ENCODE measurements around the gene DNAH8. TPM values are rescaled to one million over a fixed set of nuclear protein-coding genes. Genes with fewer than 3 reads are reported as not detected.
"Not testable (repeated sequence)": the region's sequence is repeated elsewhere in the genome, so short reads cannot be mapped to it uniquely, and the experiment has no call there.

The DNAH8 gene
- polyA plus RNA-seq, 1 of the 3 experiments (the other 2 are of a cell fraction), result not detected

GRCh38 chr6:38794682-38795081, 79.6 kb downstream of the DNAH8 start (continued):
- TF ChIP-seq TAF1 (IDR thresholded peaks at IDR 0.05; ENCODE audit: borderline replicate concordance, low read depth, low read length), result no peak

DNA sequence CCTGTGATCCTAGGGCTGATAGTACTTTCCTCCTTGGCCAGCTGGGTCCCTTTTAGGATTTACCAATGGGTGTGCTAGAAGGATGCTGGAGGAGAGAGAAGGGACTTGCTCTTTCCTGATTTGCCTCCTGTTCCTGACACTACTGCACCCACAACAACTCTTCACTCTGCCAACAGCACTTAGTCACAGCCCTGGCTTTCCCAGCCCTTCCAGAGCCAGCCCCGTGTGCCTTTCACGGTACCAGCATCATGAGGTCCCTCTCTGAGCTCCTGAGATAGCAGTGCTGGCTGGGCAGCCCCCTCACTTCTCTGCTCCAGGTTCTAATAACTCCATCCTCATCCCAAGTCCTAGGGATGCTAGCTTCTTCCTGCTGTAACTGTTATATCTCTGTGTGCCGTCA, 80.9 kb downstream of the DNAH8 start:
- Histone ChIP-seq H3K9ac (no peak overlapping the region), H3K4me1 (ENCODE audit: control insufficient read depth in 1 of 2, insufficient read depth in 2 of 2, low read depth in 1 of 2, low read length in 1 of 2) (no peaks in the 10 kb centered on the region; a peak in 2 of 4 replicates), H3F3A (replicated peaks; ENCODE audit: insufficient read depth) (no peaks in the 10 kb centered on the region), H3K4me2 (no peak overlapping the region), H3K27me3 (ENCODE audit: insufficient read depth) (0 out of 2 replicates have a peak, but pooled peaks cover 4% of the 10 kb centered on the region), H3K9me2 (no peaks in the 10 kb centered on the region), H2AFZ (ENCODE audit: low read depth) (no peak overlapping the region), H3K79me2 (ENCODE audit: insufficient read depth) (no peaks in the 10 kb centered on the region), H3K9me3 (no peaks in the 10 kb centered on the region), H4K20me1 (ENCODE audit: insufficient read depth) (no peaks in the 10 kb centered on the region), H3K27ac (ENCODE audit: low read depth in 2 of 2, low read length in 1 of 2) (no peak overlapping the region), H3K4me3 (ENCODE audit: low read depth in 2 of 2, low read length in 1 of 2) (no peak overlapping the region), H3K36me3 (replicated peaks in 1 of 2; ENCODE audit: control insufficient read depth in 1 of 2, insufficient read depth in 2 of 2, low read length in 1 of 2) (no peaks in the 10 kb centered on the region)
- POLR2A ChIA-PET, result no interaction called here
- TF ChIP-seq EZH2phosphoT487 (IDR thresholded peaks at IDR 0.05; ENCODE audit: borderline replicate concordance, low read depth) (no peak), TAF1 (IDR thresholded peaks at IDR 0.05; ENCODE audit: borderline replicate concordance, low read depth, low read length) (no peak), SIN3A (IDR thresholded peaks at IDR 0.05; ENCODE audit: borderline replicate concordance, low read depth, low read length) (no peak)
- TF ChIP-seq, protein P1, sequence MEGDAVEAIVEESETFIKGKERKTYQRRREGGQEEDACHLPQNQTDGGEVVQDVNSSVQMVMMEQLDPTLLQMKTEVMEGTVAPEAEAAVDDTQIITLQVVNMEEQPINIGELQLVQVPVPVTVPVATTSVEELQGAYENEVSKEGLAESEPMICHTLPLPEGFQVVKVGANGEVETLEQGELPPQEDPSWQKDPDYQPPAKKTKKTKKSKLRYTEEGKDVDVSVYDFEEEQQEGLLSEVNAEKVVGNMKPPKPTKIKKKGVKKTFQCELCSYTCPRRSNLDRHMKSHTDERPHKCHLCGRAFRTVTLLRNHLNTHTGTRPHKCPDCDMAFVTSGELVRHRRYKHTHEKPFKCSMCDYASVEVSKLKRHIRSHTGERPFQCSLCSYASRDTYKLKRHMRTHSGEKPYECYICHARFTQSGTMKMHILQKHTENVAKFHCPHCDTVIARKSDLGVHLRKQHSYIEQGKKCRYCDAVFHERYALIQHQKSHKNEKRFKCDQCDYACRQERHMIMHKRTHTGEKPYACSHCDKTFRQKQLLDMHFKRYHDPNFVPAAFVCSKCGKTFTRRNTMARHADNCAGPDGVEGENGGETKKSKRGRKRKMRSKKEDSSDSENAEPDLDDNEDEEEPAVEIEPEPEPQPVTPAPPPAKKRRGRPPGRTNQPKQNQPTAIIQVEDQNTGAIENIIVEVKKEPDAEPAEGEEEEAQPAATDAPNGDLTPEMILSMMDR (IDR thresholded peaks at IDR 0.05), result no peak
- TF ChIP-seq, protein P2, sequence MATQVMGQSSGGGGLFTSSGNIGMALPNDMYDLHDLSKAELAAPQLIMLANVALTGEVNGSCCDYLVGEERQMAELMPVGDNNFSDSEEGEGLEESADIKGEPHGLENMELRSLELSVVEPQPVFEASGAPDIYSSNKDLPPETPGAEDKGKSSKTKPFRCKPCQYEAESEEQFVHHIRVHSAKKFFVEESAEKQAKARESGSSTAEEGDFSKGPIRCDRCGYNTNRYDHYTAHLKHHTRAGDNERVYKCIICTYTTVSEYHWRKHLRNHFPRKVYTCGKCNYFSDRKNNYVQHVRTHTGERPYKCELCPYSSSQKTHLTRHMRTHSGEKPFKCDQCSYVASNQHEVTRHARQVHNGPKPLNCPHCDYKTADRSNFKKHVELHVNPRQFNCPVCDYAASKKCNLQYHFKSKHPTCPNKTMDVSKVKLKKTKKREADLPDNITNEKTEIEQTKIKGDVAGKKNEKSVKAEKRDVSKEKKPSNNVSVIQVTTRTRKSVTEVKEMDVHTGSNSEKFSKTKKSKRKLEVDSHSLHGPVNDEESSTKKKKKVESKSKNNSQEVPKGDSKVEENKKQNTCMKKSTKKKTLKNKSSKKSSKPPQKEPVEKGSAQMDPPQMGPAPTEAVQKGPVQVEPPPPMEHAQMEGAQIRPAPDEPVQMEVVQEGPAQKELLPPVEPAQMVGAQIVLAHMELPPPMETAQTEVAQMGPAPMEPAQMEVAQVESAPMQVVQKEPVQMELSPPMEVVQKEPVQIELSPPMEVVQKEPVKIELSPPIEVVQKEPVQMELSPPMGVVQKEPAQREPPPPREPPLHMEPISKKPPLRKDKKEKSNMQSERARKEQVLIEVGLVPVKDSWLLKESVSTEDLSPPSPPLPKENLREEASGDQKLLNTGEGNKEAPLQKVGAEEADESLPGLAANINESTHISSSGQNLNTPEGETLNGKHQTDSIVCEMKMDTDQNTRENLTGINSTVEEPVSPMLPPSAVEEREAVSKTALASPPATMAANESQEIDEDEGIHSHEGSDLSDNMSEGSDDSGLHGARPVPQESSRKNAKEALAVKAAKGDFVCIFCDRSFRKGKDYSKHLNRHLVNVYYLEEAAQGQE (IDR thresholded peaks at IDR 0.05; ENCODE audit: low read depth, low read length), result no peak
- DNase-seq, result no peak
- CTCF ChIA-PET, result interaction anchor here (0.6 to 1.3 kb wide), 2 partner anchors 38 to 58 kb away, joined by 3 read pairs; no protein-coding TSS in a partner anchor
- WGBS (ENCODE audit: low lambda C conversion rate), result 65% methylated on average over 3 of the region's 3 CpGs

DNA sequence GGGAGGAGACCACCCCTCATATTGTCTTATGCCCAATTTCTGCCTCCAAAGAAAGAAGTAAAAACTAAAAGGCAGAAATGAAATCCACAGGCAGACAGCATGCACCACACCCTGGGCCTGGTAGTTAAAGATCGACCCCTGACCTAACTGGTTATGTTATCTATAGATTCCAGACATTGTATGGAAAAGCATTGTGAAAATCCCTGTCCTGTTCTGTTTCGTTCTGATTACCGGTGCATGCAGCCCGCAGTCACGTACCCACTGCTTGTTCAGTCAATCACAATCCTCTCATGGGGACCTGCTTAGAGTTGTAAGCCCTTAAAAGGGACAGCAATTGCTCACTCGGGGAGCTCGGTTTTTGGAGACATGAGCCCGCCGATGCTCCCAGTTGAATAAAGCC, 81.3 kb downstream of the DNAH8 start:
- H3K27ac ChIP-seq (ENCODE audit: low read depth in 2 of 2, low read length in 1 of 2); DNase-seq; H3K36me3 ChIP-seq (replicated peaks in 1 of 2; ENCODE audit: control insufficient read depth in 1 of 2, insufficient read depth in 2 of 2, low read length in 1 of 2); H3F3A ChIP-seq (replicated peaks; ENCODE audit: insufficient read depth); H3K9me2 ChIP-seq; H3K9ac ChIP-seq; H4K20me1 ChIP-seq (ENCODE audit: insufficient read depth); POLR2A ChIA-PET; H3K4me2 ChIP-seq; H3K9me3 ChIP-seq; H3K79me2 ChIP-seq (ENCODE audit: insufficient read depth); H3K4me1 ChIP-seq (ENCODE audit: control insufficient read depth in 1 of 2, insufficient read depth in 2 of 2, low read depth in 1 of 2, low read length in 1 of 2); H3K27me3 ChIP-seq (ENCODE audit: insufficient read depth); H3K4me3 ChIP-seq (ENCODE audit: low read depth in 2 of 2, low read length in 1 of 2); H2AFZ ChIP-seq (ENCODE audit: low read depth): not testable (repeated sequence)
- 60% methylated on average over 9 of the region's 9 CpGs for WGBS (ENCODE audit: low lambda C conversion rate)
- CTCF ChIA-PET, result interaction anchor here (0.6 to 1.3 kb wide), 2 partner anchors 38 to 59 kb away, joined by 3 read pairs; no protein-coding TSS in a partner anchor
